ENCODE measurements around the gene ACIN1.

The ACIN1 gene

DNA sequence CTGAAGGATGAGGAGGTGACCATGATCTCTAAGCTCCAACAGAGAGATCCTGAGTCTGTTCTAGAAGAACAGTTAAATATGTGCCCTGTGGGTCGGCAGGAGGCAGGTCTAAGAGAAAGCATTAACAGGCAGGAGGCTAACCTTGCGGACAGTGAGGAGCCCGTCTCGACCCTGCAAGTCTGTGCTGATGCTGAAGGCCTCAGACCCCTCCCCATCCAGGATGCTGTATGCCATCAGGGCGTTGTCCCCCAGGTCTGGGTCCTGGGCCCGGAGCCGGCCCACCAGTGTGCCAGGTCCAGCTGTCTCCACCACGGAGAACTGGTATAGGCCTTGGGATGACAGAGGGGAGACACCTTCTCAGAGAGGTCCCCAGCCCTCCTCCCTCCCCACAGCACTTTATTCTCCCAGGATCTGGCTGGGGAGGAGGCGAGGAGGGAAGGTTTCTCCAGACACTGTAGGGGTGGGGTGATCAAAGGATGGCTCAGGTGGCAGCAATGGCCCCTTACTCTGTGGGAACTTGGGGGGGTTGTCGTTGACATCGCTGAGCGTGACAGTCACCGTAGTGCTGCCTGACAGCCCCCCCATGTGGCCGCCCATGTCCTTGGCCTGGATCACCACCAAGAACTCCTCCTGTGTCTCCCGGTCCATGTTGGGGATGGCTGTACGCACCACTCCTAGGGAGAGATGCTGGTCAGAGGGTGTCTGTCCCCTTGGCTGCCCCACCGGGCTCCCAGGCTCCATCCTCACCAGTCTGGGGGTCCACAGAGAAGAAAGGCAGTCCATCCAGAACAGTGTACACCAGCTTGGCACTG, 40.7 kb downstream of the ACIN1 start:
- no peak for TF ChIP-seq ZFX (IDR thresholded peaks at IDR 0.05; ENCODE audit: borderline replicate concordance)
- TF ChIP-seq, protein P1, sequence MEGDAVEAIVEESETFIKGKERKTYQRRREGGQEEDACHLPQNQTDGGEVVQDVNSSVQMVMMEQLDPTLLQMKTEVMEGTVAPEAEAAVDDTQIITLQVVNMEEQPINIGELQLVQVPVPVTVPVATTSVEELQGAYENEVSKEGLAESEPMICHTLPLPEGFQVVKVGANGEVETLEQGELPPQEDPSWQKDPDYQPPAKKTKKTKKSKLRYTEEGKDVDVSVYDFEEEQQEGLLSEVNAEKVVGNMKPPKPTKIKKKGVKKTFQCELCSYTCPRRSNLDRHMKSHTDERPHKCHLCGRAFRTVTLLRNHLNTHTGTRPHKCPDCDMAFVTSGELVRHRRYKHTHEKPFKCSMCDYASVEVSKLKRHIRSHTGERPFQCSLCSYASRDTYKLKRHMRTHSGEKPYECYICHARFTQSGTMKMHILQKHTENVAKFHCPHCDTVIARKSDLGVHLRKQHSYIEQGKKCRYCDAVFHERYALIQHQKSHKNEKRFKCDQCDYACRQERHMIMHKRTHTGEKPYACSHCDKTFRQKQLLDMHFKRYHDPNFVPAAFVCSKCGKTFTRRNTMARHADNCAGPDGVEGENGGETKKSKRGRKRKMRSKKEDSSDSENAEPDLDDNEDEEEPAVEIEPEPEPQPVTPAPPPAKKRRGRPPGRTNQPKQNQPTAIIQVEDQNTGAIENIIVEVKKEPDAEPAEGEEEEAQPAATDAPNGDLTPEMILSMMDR (IDR thresholded peaks at IDR 0.05): peak; percentile 22; the same call in 1 of the 2 replicates

DNA sequence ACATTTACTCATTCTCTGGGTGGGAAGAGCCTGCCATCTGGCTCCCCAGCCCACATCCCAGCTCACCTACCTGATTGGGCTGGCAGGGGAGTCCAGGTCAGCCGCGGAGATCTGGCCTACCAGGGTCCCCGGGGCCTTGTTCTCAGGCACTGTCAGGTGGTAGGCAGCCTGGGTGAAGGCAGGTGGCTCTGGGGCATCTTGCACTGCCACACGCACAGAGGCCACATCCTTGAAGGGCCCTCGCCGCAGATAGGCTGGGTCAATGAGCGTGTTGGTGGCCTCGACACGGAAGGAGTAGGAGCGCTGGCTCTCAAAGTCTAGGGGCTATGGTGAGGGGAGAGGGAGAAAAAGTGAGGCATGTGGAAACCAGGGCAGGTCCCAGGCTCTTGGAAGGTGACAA, 41.5 kb downstream of the ACIN1 start:
- H3K27ac ChIP-seq: no peak overlapping the region
- no peak for TF ChIP-seq ZFX (IDR thresholded peaks at IDR 0.05; ENCODE audit: borderline replicate concordance)
- TF ChIP-seq, protein P1 (IDR thresholded peaks at IDR 0.05): no peak

More for the DNA sequence above, 40.7 kb downstream of the ACIN1 start:
- H3K27ac ChIP-seq: no peak overlapping the region

DNA sequence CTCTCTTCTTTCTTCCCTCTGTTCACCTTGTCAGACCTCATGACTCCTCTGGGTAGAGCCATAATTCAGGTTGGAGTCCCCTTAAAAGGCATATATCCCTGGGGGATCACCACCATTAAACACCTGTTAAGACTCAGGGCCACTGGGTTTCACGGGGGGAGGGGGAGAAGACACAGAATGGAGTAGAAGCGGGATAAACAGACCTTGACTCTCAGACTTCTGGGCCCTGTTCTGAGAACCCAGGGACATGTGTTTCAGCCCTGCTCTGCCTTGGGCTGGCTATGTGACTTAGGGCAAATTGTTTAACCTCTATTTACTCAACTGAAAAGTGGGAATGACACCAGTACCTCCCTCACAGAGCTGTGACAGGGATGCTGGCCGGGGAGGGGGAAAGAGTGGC, 42.3 kb downstream of the ACIN1 start:
- TF ChIP-seq ZFX (IDR thresholded peaks at IDR 0.05; ENCODE audit: borderline replicate concordance): no peak
- TF ChIP-seq, protein P1 (IDR thresholded peaks at IDR 0.05): no peak
- no peak overlapping the region for H3K27ac ChIP-seq

DNA sequence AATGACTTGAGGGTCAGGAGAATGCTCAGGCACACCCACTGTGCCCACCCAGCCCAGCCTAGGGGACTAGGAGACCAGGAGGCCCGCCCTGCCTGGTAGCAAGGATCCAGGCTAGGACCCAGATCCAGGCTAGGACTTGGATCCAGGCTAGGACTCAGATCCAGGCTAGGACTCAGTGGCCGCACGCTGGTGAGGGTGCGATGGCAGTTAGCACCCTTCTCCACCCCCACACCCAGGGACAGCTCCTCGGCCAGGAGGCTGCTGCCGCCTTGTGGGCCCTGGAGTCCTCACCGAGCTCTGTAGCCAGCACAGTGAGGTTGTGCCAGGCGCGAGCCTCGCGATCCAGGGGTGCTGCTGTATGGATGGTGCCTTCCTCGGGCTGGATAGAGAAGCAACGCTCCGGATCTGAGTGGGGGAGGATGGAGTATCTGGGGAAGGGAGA, 42.7 kb downstream of the ACIN1 start:
- TF ChIP-seq ZFX (IDR thresholded peaks at IDR 0.05; ENCODE audit: borderline replicate concordance): no peak
- TF ChIP-seq, protein P1 (IDR thresholded peaks at IDR 0.05): no peak
- H3K27ac ChIP-seq: no peak overlapping the region

DNA sequence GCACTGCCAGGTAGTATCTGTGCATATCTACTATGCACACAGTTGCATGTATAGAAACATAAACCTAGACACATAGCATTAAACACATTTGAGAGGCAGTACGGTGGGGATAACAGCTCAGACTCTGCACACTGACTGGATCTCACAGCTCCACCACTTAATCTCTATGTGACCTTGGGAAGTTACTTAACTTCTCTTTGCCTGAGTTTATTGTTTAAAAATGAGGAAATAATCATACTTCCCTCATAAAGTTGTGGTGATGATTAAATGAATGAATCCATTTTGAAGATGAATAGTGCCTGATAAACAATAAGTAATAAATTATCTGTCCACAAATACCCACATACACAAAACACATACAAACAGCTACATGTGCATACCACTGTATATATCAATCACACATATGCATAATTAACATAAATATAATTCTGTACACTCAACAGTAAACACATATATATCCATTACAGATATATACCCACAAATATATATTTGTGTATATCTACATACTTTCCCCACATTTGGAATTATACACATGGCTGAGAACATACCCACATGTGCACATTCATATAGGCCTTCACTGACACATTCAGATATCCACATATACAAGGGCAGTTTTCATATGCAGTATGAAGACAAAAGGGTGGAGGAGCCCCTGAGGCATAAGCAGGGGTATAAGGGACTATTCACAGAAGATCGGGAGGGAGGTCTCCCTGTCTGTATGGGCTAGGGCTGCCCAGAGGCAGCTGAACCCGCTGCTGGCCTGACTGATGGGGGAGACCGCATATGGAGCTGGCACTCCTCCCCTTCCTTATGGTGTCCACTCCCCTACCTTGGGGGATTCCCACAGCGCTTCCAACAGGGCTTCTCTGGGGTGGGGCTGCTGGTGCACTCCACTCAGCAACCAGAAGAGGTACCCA, 43.5 kb downstream of the ACIN1 start:
- no peak overlapping the region for H3K27ac ChIP-seq
- no peak for TF ChIP-seq ZFX (IDR thresholded peaks at IDR 0.05; ENCODE audit: borderline replicate concordance)
- TF ChIP-seq, protein P1 (IDR thresholded peaks at IDR 0.05): no peak

DNA sequence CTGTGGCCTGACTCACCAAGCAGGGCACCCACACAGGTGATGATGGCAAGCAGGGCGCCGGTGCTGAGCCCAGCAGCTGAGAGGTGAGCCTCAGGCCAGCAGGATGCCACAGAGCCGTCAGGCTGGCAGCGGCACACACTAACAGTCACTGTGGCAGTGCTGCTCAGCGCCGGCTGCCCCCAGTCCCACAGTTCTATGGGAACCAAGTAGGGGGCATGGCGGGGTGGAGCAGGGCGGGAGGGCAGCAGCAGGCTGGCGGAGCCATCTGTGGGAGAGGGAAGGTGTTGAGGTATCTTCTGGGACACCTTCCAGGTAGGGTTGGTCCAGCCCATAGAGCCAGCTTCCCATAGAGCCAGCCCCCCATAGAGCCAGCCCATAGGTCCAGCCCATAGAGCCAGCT, 45.9 kb downstream of the ACIN1 start:
- TF ChIP-seq, protein P1 (IDR thresholded peaks at IDR 0.05): no peak
- no peak for TF ChIP-seq ZFX (IDR thresholded peaks at IDR 0.05; ENCODE audit: borderline replicate concordance)
- H3K27ac ChIP-seq: no peak overlapping the region

Measured in 22Rv1 (cell line).